Thymus (tissue), 11 donors: ENCODE measurements around the gene TUSC2. TPM values are rescaled to one million over a fixed set of nuclear protein-coding genes. Genes with fewer than 3 reads are reported as not detected.

Source experiments
- DNase-seq, 9 donors: peaks; one replicate each; pipeline ENCODE4 v3.0.0-alpha.2; 2013; ENCODE audit warnings: low spot score in 9 of 9, low read depth in 6 of 9, missing footprints in 1 of 9
- H3K27ac ChIP-seq, 2 donors: one replicate each; pipeline ENCODE4 v1.5.1; 2013; ENCODE audit warnings: control low read depth in 1 of 2, low read depth in 1 of 2, low read length in 1 of 2, mild to moderate bottlenecking in 1 of 2, moderate library complexity in 1 of 2
- H3K27me3 ChIP-seq, 2 donors: one replicate each; pipeline ENCODE4 v1.5.1; 2013; ENCODE audit warnings: low read length in 1 of 2; ENCODE audit not compliant: control insufficient read depth in 2 of 2, insufficient read depth in 1 of 2
- H3K36me3 ChIP-seq, 2 donors: one replicate each; pipeline ENCODE4 v1.5.1; 2013; ENCODE audit warnings: low read length in 1 of 2, mild to moderate bottlenecking in 1 of 2, moderate library complexity in 1 of 2; ENCODE audit not compliant: control insufficient read depth in 2 of 2, insufficient read depth in 2 of 2
- H3K4me1 ChIP-seq, 2 donors: one replicate each; pipeline ENCODE4 v1.5.1; 2013; ENCODE audit warnings: low read length in 2 of 2; ENCODE audit not compliant: control insufficient read depth in 2 of 2, insufficient read depth in 2 of 2
- H3K4me3 ChIP-seq, 2 donors: one replicate each; pipeline ENCODE4 v1.5.1; 2013; ENCODE audit warnings: low read length in 2 of 2, control low read depth in 1 of 2, mild to moderate bottlenecking in 1 of 2
- H3K9me3 ChIP-seq, 2 donors: one replicate each; pipeline ENCODE4 v1.5.1; 2013; ENCODE audit warnings: low read length in 1 of 2, mild to moderate bottlenecking in 1 of 2; ENCODE audit not compliant: control insufficient read depth in 2 of 2, insufficient read depth in 1 of 2
- WGBS: extraction: QIAGEN DNeasy Blood & Tissue Kit; methylation state at CpG from one replicate; pipeline ENCODE4 v1.1.7; 2013; 5-methylcytosine and 5-hydroxymethylcytosine counted together
- polyA plus RNA-seq: library from polyadenylated mRNA; stranded (reverse); fragments of 200-250 nt; gene quantifications from one replicate; pipeline ENCODE4 v1.2.3, GENCODE V29; 2013
- total RNA-seq: library from RNA; stranded (reverse); fragments of 120-200 nt; gene quantifications from one replicate; pipeline ENCODE4 v1.2.4, GENCODE V29; 2013
- donor health status: healthy.

The TUSC2 gene
- total and polyA plus RNA-seq, 2 donors: 23.6 to 27.5 TPM

DNA sequence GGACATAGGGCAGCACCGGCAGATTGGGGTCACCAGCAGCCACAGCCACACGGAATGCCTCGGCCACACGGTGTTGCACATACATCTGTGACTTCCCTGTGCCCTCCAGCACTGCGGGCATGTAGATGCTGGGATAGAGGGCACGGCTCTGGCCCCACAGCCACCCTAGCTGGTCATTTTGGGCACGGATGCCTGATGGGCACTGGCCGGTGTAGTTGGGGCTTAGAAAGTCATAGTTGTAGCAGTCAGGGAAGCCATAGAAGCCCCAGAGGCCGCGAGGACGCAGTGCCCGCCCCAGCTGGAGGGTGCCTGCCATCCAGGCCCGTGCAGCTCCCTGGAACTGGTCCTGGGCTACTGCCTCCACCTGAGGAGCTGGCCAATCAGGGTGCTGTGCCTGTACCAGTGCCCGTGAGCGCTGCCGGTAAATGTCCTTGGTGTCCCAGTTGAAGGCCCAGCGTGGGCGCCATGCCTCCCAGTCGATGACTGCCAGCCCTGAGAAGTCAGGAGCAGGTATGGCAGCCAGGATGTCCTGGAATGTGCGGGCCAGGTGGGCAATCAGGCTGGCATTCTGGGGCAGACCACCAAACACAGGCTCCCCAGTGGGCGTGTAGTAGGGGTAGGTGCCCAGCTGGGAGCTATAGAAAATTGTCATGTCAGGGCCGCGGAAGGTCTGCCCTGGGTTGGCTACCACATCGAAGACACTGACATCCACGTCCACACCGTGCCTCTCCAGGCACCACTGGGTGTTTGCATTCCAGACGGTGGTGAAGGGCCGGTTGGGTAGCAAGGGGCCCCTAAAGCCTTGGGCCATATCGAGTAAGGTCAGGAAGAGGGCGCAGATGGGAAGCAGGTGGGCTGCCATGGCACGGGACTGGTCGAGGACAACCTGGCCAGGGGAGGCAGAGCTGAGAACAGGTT lies 25.7 kb downstream of the TUSC2 start:
- DNase-seq: no peak
- no peaks in the 10 kb centered on the region for H3K27me3 ChIP-seq
- no peaks in the 10 kb centered on the region for H3K36me3 ChIP-seq
- H3K4me3 ChIP-seq: no peak overlapping the region
- 96% methylated on average over 32 of the region's 32 CpGs for WGBS
- H3K9me3 ChIP-seq: peaks cover 0 to 4% of the 10 kb centered on the region in 2 donors
- peaks cover 12 to 24% of the 10 kb centered on the region in 2 donors for H3K4me1 ChIP-seq
- H3K27ac ChIP-seq: no peak overlapping the region

DNA sequence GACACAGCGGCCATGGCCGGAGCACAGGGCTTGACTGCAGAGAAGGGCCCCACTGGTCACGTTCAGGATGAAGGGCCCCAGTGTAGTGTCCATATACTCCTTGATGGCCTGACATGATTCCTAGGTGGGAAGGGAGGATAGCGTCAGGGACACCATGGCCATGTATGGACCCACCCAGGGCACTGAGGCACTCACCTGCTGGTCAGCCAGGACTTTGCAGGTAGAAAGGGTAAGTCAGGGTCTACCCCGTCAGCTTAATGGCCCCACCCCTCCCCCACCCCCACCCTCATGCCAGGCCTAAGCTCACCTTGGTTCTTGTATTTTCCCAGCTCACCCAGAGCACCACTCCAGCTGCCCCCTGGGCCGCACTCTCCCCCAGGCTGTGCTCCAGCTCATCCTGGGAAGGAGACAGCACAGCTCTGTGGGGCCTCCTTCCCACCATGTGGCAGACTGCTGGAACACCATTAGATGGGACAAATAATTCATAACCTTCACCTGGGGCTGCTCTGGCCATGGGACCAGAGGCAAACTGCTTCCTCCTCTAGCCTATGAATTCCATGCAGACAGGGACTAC lies 27.3 kb downstream of the TUSC2 start:
- Histone ChIP-seq H3K36me3 (no peaks in the 10 kb centered on the region), H3K4me3 (no peak overlapping the region), H3K27ac (no peak overlapping the region), H3K27me3 (no peaks in the 10 kb centered on the region), H3K4me1 (peaks cover 12 to 24% of the 10 kb centered on the region in 2 donors), H3K9me3 (no peaks in the 10 kb centered on the region)
- no peak for DNase-seq
- WGBS: over 99% methylated on average over 6 of the region's 6 CpGs

DNA sequence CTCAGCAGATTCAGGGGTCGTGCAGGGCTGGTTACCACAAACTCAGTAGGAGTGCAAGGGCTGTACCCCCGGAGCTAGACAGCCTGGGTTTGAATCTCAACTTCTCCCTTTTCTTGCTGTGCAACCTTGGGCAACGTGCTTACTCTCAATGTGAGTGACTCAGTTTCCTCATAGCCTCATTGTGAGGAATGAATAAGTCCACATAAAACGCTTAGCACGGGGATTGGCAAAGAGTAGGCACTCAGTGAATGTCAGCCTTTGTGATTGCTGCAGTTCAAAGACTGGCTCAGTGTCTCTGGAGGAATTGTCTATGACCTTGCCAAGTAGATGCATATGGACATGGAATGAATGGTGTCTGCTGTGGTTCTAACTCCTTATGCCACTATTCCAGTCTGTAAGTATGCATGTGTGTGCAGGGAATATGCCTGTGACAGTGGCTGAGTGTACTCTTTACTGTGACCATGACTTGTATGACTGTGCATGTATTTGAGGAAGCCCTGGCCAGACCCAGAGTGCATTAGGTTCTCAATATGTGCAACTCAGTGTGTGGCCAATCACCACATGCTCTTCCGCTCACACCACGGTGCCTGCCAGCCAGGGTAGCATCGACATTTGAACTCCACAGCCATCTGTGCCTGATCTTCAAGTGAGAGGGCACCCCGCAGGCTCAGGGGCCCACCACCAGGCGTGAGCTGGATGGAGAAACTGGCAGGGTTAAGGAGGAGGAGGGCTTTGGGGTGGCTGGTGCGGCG lies 27.9 kb downstream of the TUSC2 start:
- Histone ChIP-seq H3K36me3 (no peaks in the 10 kb centered on the region), H3K27me3 (no peaks in the 10 kb centered on the region), H3K9me3 (no peaks in the 10 kb centered on the region), H3K4me1 (peaks cover 12 to 24% of the 10 kb centered on the region in 2 donors), H3K27ac (peak overlapping the region; percentile 74 to 85), H3K4me3 (peak overlapping the region; percentile 48 to 56)
- 69% methylated on average over 12 of the region's 12 CpGs for WGBS
- peak in 1 of 9 donors; percentile 36 for DNase-seq

DNA sequence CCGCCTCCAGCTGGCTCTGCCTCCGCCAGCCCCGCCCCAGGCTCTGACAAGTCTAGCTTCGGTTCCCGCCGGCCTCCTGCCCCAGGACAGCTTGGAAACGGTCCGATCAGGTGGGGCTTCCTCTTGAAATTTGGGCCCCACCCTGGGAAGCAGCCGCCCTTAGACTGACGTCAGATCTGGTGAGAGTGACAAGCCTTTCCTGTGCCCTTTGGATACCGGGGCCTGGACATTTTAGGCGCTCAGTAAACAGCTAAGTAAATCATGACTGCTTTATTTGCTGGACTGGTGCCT lies 28.4 kb downstream of the TUSC2 start:
- H3K4me3 ChIP-seq: peak overlapping the region; percentile 48 to 56
- H3K36me3 ChIP-seq: no peaks in the 10 kb centered on the region
- 6% methylated on average over 12 of the region's 12 CpGs for WGBS
- no peaks in the 10 kb centered on the region for H3K27me3 ChIP-seq
- H3K9me3 ChIP-seq: no peaks in the 10 kb centered on the region
- no peak for DNase-seq
- H3K4me1 ChIP-seq: peaks cover 12 to 24% of the 10 kb centered on the region in 2 donors
- H3K27ac ChIP-seq: peak overlapping the region; percentile 74 to 85

DNA sequence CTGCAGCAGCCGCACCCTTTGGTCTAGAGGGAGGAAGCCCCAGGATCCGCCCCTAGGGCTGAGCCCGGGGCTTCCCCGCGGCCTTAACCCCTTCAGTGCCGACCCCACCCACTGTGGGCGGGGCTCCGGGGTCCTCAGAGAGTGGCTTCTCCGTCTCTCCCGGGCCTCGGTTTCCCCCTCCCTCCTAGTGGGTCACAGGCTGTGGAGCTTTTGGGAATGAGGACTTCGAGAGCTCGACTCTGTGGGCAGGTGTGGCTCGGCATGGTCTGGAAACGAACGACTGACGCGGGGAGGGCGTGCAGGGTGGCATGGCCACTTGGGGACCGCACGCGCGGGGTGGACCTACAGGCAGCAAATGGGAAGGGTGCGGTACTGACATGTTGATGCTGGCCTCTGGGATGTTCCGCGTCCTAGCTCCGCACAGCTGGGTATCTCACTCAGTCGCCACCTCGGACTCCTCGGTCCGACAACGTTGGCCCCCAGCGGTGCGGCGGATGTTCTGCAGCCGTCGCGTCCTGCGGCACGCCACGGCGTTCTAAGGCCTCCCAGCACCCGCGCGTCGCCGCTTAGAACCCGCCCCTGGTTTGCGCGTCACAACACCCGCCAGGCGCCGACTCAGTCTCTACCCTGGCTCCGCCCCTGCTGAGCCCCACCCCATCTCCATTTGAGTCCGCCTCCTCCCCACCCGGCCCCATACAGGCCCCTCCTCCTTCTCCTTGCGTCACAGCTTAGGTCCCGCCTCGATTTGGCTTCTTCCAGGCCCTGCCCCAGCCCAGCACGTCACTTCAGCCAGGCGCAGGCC lies 29.0 kb downstream of the TUSC2 start, which contains the start of the genes HYAL3 and NAA80:
Gene HYAL3 (minus strand): TSS at position 570 of the 802 bp plus-strand sequence. CDS start 3,803 bp downstream, outside the sequence.
Gene NAA80 (minus strand): TSS at position 570 of the 802 bp plus-strand sequence. CDS start 1,942 bp downstream, outside the sequence.
- H3K27me3 ChIP-seq: no peaks in the 10 kb centered on the region
- no peaks in the 10 kb centered on the region for H3K9me3 ChIP-seq
- peaks cover 12 to 24% of the 10 kb centered on the region in 2 donors for H3K4me1 ChIP-seq
- H3K4me3 ChIP-seq: peak within 1 kb of the TSS; percentile 56 to 89
- H3K36me3 ChIP-seq: no peaks in the 10 kb centered on the region
- WGBS: under 1% methylated on average over 61 of the region's 61 CpGs
- DNase-seq: peak; percentile 98 to 100 (median 99)
- H3K27ac ChIP-seq: peak within 1 kb of the TSS; percentile 88 to 98

DNA sequence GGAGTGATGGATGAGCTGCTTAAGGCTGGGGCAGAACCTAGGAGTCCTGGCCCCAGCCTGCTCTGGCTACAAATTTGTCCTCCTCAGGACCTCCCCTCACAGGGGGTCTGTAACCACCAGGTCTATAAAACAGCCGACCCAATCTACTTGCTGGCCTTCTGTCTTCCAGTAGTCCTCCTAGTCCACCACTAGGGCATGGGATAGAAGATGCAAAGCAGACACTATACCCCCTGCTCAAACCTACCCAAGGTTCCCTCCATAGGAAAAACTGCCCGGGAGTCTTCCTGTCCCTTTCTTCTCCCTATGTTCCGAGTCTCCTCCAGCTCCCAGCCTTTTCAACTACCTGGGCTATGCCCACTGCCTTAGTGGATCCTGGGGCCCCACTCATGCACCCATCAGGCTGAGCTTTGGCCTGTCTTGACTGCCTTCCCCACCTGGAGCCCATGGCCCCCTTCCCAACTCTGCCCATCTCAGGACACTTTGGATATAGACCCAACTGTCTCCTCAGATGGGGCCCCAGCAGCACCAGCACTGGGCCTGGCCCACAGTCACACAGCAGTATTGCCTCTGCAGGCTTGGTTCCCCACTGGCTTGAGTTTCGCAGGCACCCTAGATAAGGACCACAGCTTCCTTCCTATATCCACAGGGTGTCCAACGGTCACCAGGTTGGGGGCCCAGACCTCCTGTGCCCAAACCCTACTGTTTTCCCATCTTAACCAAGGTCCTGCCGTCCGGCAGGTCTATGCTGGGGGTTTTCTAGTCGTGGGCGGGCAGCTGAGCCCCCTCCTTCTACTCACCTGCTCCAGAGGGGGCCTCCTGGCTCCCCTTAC lies 29.9 kb downstream of the TUSC2 start:
- peaks cover 12 to 25% of the 10 kb centered on the region in 2 donors for H3K4me1 ChIP-seq
- 42% methylated on average over 9 of the region's 9 CpGs for WGBS

DNA sequence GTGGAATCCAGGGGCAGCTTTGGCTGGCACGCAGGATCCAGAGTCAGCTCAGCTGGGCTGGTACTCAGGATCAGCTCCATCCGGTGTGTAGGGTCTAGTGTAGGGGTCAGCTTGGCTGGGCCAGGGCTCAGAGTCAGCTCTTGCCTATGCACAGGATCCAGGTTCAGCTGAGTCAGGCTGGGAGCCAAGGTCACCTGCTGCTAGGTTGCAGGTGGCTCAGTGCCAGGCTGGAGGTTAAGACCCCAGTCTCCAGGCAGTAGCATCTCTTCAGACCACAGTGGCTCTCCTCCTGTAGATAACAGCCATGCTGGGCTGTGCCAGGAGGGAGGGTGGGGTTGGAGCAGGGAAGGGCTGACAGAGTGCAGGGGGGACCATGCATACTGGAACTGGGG lies 30.6 kb downstream of the TUSC2 start:
- no peak overlapping the region for H3K4me3 ChIP-seq
- H3K36me3 ChIP-seq: no peaks in the 10 kb centered on the region
- WGBS: 100% methylated on average over 2 of the region's 2 CpGs
- no peaks in the 10 kb centered on the region for H3K9me3 ChIP-seq
- no peaks in the 10 kb centered on the region for H3K27me3 ChIP-seq
- peaks cover 12 to 32% of the 10 kb centered on the region in 2 donors for H3K4me1 ChIP-seq
- no peak overlapping the region for H3K27ac ChIP-seq
- DNase-seq: no peak

More for the DNA sequence above, 29.9 kb downstream of the TUSC2 start:
- DNase-seq: no peak
- H3K9me3 ChIP-seq: no peaks in the 10 kb centered on the region
- H3K27ac ChIP-seq: peak overlapping the region; percentile 52 to 98
- no peaks in the 10 kb centered on the region for H3K27me3 ChIP-seq
- H3K4me3 ChIP-seq: peak overlapping the region; percentile 56 to 89
- no peaks in the 10 kb centered on the region for H3K36me3 ChIP-seq
